Thoracic aorta (tissue), 2 donors: ENCODE results near the gene NKAPL. TPM values are rescaled to one million over a fixed set of nuclear protein-coding genes. Genes with fewer than 3 reads are reported as not detected.

ENCODE experiments used
- ATAC-seq: fragments of 150-250 bp; one replicate; pipeline ENCODE4 v1.8.0; 2017; ENCODE audit warnings: low read depth; ENCODE audit not compliant: insufficient number of reproducible peaks, low FRiP score
- DNase-seq: peaks from one replicate; pipeline ENCODE4 v3.0.0-alpha.2; 2020; ENCODE audit warnings: low spot score
- H3K27ac ChIP-seq, 2 donors: fragments of 200-600 bp; sonication (generic); 1 replicate in 1 of 2; 2 replicates in 1 of 2; pipeline ENCODE4 v1.5.1; 2016; ENCODE audit warnings: mild to moderate bottlenecking in 2 of 2, moderate library complexity in 2 of 2
- H3K27me3 ChIP-seq: fragments of 200-600 bp; sonication (generic); replicated peaks from 2 replicates; pipeline ENCODE4 v1.6.0; 2016; ENCODE audit warnings: mild to moderate bottlenecking; ENCODE audit not compliant: insufficient read depth
- H3K36me3 ChIP-seq: fragments of 200-600 bp; sonication (generic); one replicate; pipeline ENCODE4 v1.5.1; 2016
- H3K4me1 ChIP-seq, 2 donors: fragments of 200-600 bp; sonication (generic); 1 replicate in 1 of 2; 2 replicates in 1 of 2; pipeline versions ENCODE4 v1.5.1 to v1.6.0; 2016; ENCODE audit warnings: low read depth in 2 of 2, mild to moderate bottlenecking in 1 of 2; ENCODE audit not compliant: control insufficient read depth in 1 of 2
- H3K4me3 ChIP-seq: fragments of 200-600 bp; sonication (generic); 2 replicates; pipeline ENCODE4 v1.5.1; 2016; ENCODE audit warnings: mild to moderate bottlenecking
- H3K9me3 ChIP-seq: fragments of 200-600 bp; sonication (generic); 2 replicates; pipeline ENCODE4 v1.5.1; 2016
- total RNA-seq, 2 donors: library from RNA; depleted of rRNA; stranded (reverse); fragments of >200 nt; gene quantifications; one replicate each; pipeline versions ENCODE4 v1.1.0 to v1.2.3, GENCODE V29; 2016
- TF ChIP-seq, protein P1 (sequence below): fragments of 200-600 bp; sonication (generic); IDR thresholded peaks from one replicate; pipeline ENCODE4 v1.5.1; 2019; ENCODE audit warnings: antibody characterized with exemption

The NKAPL gene
- total RNA-seq, 2 donors from 2014 or later: 0.49 to 1.1 TPM

DNA sequence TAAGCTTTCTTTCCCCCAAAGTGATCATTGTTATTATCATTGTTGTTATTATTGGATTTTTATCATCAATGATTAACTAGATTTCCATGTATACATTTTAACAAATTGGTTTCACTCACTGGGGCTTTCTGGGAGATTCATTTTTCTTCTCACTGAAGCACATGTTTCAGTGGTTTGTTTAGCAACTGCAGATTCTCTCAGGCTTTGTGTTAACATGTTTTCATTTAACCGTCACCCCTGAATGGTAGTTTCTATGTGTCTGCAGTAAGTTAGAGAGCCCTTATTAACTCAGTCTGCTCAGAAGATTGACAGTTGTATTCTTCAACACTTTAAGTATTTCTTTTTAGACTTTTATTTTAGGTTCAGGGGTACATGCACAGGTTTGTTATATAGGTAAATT is 19.5 kb upstream of the NKAPL start:
- H3K36me3 ChIP-seq: no peaks in the 10 kb centered on the region
- ATAC-seq (no peak), DNase-seq (no peak)
- no peak overlapping the region for H3K4me3 ChIP-seq
- TF ChIP-seq, protein P1, sequence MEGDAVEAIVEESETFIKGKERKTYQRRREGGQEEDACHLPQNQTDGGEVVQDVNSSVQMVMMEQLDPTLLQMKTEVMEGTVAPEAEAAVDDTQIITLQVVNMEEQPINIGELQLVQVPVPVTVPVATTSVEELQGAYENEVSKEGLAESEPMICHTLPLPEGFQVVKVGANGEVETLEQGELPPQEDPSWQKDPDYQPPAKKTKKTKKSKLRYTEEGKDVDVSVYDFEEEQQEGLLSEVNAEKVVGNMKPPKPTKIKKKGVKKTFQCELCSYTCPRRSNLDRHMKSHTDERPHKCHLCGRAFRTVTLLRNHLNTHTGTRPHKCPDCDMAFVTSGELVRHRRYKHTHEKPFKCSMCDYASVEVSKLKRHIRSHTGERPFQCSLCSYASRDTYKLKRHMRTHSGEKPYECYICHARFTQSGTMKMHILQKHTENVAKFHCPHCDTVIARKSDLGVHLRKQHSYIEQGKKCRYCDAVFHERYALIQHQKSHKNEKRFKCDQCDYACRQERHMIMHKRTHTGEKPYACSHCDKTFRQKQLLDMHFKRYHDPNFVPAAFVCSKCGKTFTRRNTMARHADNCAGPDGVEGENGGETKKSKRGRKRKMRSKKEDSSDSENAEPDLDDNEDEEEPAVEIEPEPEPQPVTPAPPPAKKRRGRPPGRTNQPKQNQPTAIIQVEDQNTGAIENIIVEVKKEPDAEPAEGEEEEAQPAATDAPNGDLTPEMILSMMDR: no peak
- H3K9me3 ChIP-seq: no peaks in the 10 kb centered on the region
- H3K27me3 ChIP-seq: no peaks in the 10 kb centered on the region
- H3K27ac ChIP-seq: no peak overlapping the region
- no peaks in the 10 kb centered on the region for H3K4me1 ChIP-seq

DNA sequence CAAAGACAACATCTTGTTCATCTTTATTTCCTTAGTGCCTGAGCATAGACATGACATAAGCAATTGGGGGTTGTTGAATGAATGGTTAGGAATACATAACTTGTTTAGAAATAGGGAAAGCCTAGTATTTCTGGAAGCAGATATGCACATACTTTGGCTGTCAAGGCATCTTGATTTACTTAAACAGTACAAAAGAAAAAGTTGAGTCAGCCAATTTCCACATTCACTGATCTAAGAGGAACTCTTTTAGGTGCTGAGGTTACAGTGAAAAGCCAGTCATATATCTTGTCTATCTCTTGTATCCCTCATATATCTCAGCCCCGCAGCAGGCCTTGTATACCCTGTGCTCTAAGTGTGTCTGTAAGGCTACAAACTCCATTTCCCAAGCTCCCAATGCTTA is 18.6 kb upstream of the NKAPL start:
- ATAC-seq: no peak
- H3K27me3 ChIP-seq: no peaks in the 10 kb centered on the region
- H3K9me3 ChIP-seq: no peaks in the 10 kb centered on the region
- H3K4me3 ChIP-seq: no peak overlapping the region
- H3K36me3 ChIP-seq: peaks cover 7% of the 10 kb centered on the region
- no peak overlapping the region for H3K27ac ChIP-seq
- H3K4me1 ChIP-seq: no peaks in the 10 kb centered on the region
- DNase-seq: no peak
- TF ChIP-seq, protein P1: no peak

DNA sequence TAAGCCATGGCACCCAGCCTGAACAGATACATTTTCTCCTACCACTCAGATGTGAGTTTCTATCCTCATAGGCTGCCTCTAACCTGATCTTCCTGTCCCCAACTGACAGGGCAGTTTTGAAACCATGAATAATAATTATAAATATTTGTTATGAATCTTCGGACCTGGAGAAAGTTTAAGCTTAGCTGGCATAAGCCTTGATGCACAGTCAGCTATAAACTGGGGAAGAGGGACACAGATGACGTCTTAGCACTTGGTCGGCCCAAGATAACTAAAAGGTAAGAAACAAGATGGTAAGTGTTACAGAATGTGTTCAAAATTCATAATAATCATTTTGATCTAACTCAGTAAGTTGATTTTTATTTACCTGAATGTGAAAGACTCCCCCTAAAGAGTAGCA is 15.2 kb upstream of the NKAPL start:
- DNase-seq (no peak), ATAC-seq (no peak)
- Histone ChIP-seq H3K36me3 (peaks cover 20% of the 10 kb centered on the region), H3K4me1 (no peaks in the 10 kb centered on the region), H3K27me3 (no peaks in the 10 kb centered on the region), H3K9me3 (no peaks in the 10 kb centered on the region), H3K4me3 (no peak overlapping the region), H3K27ac (no peak overlapping the region)
- TF ChIP-seq, protein P1: no peak

DNA sequence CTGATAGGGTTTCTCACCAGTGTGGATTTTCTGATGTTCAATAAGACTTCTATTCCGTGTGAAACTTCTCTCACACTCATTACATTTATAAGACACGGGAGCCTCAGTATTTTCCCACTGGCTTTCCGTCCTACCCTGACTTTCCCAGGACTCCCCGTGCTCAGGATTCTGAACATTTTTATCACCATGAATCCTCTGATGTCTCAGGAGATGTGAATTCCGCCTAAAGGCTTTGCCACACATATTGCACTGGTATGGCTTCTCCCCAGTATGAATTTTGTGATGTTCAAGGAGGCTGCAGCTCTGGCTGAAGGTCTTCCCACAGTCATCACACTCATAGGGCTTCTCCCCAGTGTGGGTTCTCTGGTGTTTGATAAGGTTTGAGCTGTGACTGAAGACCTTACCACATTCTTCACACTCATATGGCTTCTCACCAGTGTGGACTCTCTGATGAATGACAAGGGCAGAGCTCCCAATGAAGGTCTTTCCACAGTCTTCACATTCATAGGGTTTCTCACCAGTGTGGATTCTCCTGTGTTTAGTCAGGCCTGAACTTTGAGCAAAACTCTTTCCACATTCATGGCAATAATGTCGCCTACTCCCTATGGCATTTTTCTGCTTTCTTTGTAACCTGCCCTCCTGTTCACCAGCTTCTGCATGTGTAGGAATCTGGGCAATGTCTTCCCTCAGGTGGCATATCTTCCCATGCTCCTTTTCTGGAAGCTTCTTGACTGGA is 13.7 kb upstream of the NKAPL start:
- H3K4me1 ChIP-seq: peaks cover 2 to 7% of the 10 kb centered on the region in 2 donors
- H3K36me3 ChIP-seq: peaks cover 20% of the 10 kb centered on the region
- DNase-seq: no peak
- TF ChIP-seq, protein P1: no peak
- H3K4me3 ChIP-seq: no peak overlapping the region
- H3K27ac ChIP-seq: no peak overlapping the region
- no peaks in the 10 kb centered on the region for H3K27me3 ChIP-seq
- ATAC-seq: no peak
- no peaks in the 10 kb centered on the region for H3K9me3 ChIP-seq

- Histone ChIP-seq H3K9me3 (no peaks in the 10 kb centered on the region), H3K36me3 (peaks cover 20% of the 10 kb centered on the region), H3K4me3 (no peak overlapping the region), H3K27me3 (no peaks in the 10 kb centered on the region), H3K4me1 (peaks cover 17 to 26% of the 10 kb centered on the region in 2 donors), H3K27ac (no peak overlapping the region)
- TF ChIP-seq, protein P1: no peak
- DNase-seq (no peak), ATAC-seq (no peak)
Observed at GRCh38 chr6:28248916-28249315, 10.2 kb upstream of the NKAPL start.
